HG02973 (cell line): ENCODE data around the gene SOX14.

Experiments used
- ATAC-seq: cut with Tn5 transposase; IDR thresholded peaks from one replicate; pipeline ENCODE4 v1.9.1; 2021; ENCODE audit warnings: moderate library complexity; ENCODE audit not compliant: unreplicated experiment

The SOX14 gene

GRCh38 chr3:137767538-137768360 is 3.6 kb downstream of the SOX14 start:
- no peak for ATAC-seq

GRCh38 chr3:137768361-137769321 is 4.5 kb downstream of the SOX14 start:
- no peak for ATAC-seq

- no peak for ATAC-seq
These were observed 5.4 kb downstream of the SOX14 start for GRCh38 chr3:137769322-137770065.

GRCh38 chr3:137770066-137770834 is 6.1 kb downstream of the SOX14 start:
- no peak for ATAC-seq

- no peak for ATAC-seq
These were observed 6.8 kb downstream of the SOX14 start for GRCh38 chr3:137770835-137771399.

- no peak for ATAC-seq
These were observed 7.5 kb downstream of the SOX14 start for GRCh38 chr3:137771401-137772213.

- ATAC-seq, result no peak
These were observed 8.3 kb downstream of the SOX14 start for GRCh38 chr3:137772214-137772955.

- no peak for ATAC-seq
These were observed 14.8 kb downstream of the SOX14 start for GRCh38 chr3:137778941-137779340.

- no peak for ATAC-seq
These were observed 23.4 kb downstream of the SOX14 start for GRCh38 chr3:137787529-137787928.

- ATAC-seq, result no peak
These were observed 25.1 kb downstream of the SOX14 start for GRCh38 chr3:137789236-137789635.

- no peak for ATAC-seq
These were observed 28.6 kb downstream of the SOX14 start for GRCh38 chr3:137792626-137793271.

GRCh38 chr3:137796993-137797392 is 32.9 kb downstream of the SOX14 start:
- peak; percentile 51 for ATAC-seq

GRCh38 chr3:137803215-137803614 is 39.1 kb downstream of the SOX14 start:
- no peak for ATAC-seq

GRCh38 chr3:137807998-137808397 is 43.9 kb downstream of the SOX14 start:
- no peak for ATAC-seq

GRCh38 chr3:137809509-137809908 is 45.4 kb downstream of the SOX14 start:
- no peak for ATAC-seq

GRCh38 chr3:137812023-137812422 is 47.9 kb downstream of the SOX14 start:
- ATAC-seq, result no peak

GRCh38 chr3:137815251-137815650 is 51.1 kb downstream of the SOX14 start:
- no peak for ATAC-seq
